Stimulated activated effector memory CD8-positive, alpha-beta T cell treated with anti-CD3 and anti-CD28 coated beads, Interleukin-12 subunit alpha, Interleukin-12 subunit beta, amount 100 ng/mL, for 72 hours (primary cell): Measurements from ENCODE around the gene MAML2.

Experiments
- ATAC-seq: fragments of 150-1000 bp; cut with Tn5 transposase; 2 replicates; pipeline ENCODE4 v1.10.0; 2021
- DNase-seq, 2 donors: peaks; one replicate each; pipeline ENCODE4 v3.0.0; 2021 to 2022; ENCODE audit warnings: low spot score in 2 of 2
- H3K27ac Mint-ChIP-seq: one replicate; pipeline ENCODE4 v1.8.0; 2022; ENCODE audit warnings: mild to moderate bottlenecking, mixed read lengths
- H3K36me3 Mint-ChIP-seq: one replicate; pipeline ENCODE4 v1.8.0; 2022; ENCODE audit warnings: mild to moderate bottlenecking, mixed read lengths
- H3K4me1 Mint-ChIP-seq: one replicate; pipeline ENCODE4 v1.8.0; 2022; ENCODE audit warnings: mixed read lengths
- H3K4me3 Mint-ChIP-seq: one replicate; pipeline ENCODE4 v1.8.0; 2022; ENCODE audit warnings: mild to moderate bottlenecking, mixed read lengths
- H3K9me3 Mint-ChIP-seq: one replicate; pipeline ENCODE4 v1.8.0; 2022; ENCODE audit warnings: mixed read lengths

MAML2 gene

GRCh38 chr11:96179905-96180304, 163.1 kb downstream of the MAML2 start:
- DNase-seq (no peak), ATAC-seq (no peak)
- Mint-ChIP-seq H3K27ac (no peak overlapping the region), H3K4me1 (peaks cover 26% of the 10 kb centered on the region), H3K36me3 (peaks cover 13% of the 10 kb centered on the region), H3K4me3 (no peak overlapping the region), H3K9me3 (no peaks in the 10 kb centered on the region)

GRCh38 chr11:96178887-96179279, 164.1 kb downstream of the MAML2 start:
- DNase-seq (no peak), ATAC-seq (no peak)
- Mint-ChIP-seq H3K4me3 (no peak overlapping the region), H3K27ac (no peak overlapping the region), H3K9me3 (no peaks in the 10 kb centered on the region), H3K4me1 (peaks cover 29% of the 10 kb centered on the region), H3K36me3 (peaks cover 13% of the 10 kb centered on the region)

GRCh38 chr11:96178049-96178886, 164.7 kb downstream of the MAML2 start:
- Mint-ChIP-seq H3K9me3 (no peaks in the 10 kb centered on the region), H3K4me1 (peaks cover 35% of the 10 kb centered on the region), H3K4me3 (no peak overlapping the region), H3K36me3 (peaks cover 13% of the 10 kb centered on the region), H3K27ac (no peak overlapping the region)
- DNase-seq, result no peak
- no peak for ATAC-seq

- ATAC-seq (no peak), DNase-seq (no peak)
These were observed 165.8 kb downstream of the MAML2 start for GRCh38 chr11:96177146-96177545.

GRCh38 chr11:96173906-96174305, 169.1 kb downstream of the MAML2 start:
- Mint-ChIP-seq H3K4me3 (no peak overlapping the region), H3K36me3 (peaks cover 13% of the 10 kb centered on the region), H3K4me1 (peaks cover 39% of the 10 kb centered on the region), H3K27ac (peak overlapping the region; percentile 43), H3K9me3 (no peaks in the 10 kb centered on the region)
- no peak for ATAC-seq
- DNase-seq, result no peak

More at GRCh38 chr11:96177146-96177545, 165.8 kb downstream of the MAML2 start:
- Mint-ChIP-seq H3K27ac (no peak overlapping the region), H3K36me3 (peaks cover 13% of the 10 kb centered on the region), H3K9me3 (no peaks in the 10 kb centered on the region), H3K4me3 (no peak overlapping the region), H3K4me1 (peaks cover 41% of the 10 kb centered on the region)

- Mint-ChIP-seq H3K9me3 (no peaks in the 10 kb centered on the region), H3K36me3 (peaks cover 11% of the 10 kb centered on the region), H3K27ac (peak overlapping the region; percentile 43), H3K4me3 (no peak overlapping the region), H3K4me1 (peaks cover 44% of the 10 kb centered on the region)
- ATAC-seq (no peak), DNase-seq (no peak)
These were observed 169.6 kb downstream of the MAML2 start for GRCh38 chr11:96173422-96173821.

GRCh38 chr11:96172604-96173003, 170.4 kb downstream of the MAML2 start:
- DNase-seq (no peak), ATAC-seq (no peak)
- Mint-ChIP-seq H3K4me1 (peaks cover 47% of the 10 kb centered on the region), H3K27ac (no peak overlapping the region), H3K9me3 (no peaks in the 10 kb centered on the region), H3K36me3 (peaks cover 5% of the 10 kb centered on the region), H3K4me3 (no peak overlapping the region)

- Mint-ChIP-seq H3K36me3 (no peaks in the 10 kb centered on the region), H3K27ac (no peak overlapping the region), H3K4me1 (peaks cover 55% of the 10 kb centered on the region), H3K4me3 (peak overlapping the region; percentile 41), H3K9me3 (no peaks in the 10 kb centered on the region)
- ATAC-seq (no peak), DNase-seq (no peak)
These were observed 173.7 kb downstream of the MAML2 start for GRCh38 chr11:96169250-96169649.

- Mint-ChIP-seq H3K36me3 (no peaks in the 10 kb centered on the region), H3K4me3 (peak overlapping the region; percentile 41), H3K9me3 (no peaks in the 10 kb centered on the region), H3K27ac (peak overlapping the region; percentile 36), H3K4me1 (peaks cover 50% of the 10 kb centered on the region)
- ATAC-seq, result peak; percentile 89
- DNase-seq, result peak in 1 of 2 donors; percentile 61
These were observed 174.4 kb downstream of the MAML2 start for GRCh38 chr11:96168623-96169022.

- H3K27ac Mint-ChIP-seq, result peak overlapping the region; percentile 26
- H3K9me3 Mint-ChIP-seq, result no peaks in the 10 kb centered on the region
- H3K36me3 Mint-ChIP-seq, result no peaks in the 10 kb centered on the region
- peaks cover 41% of the 10 kb centered on the region for H3K4me1 Mint-ChIP-seq
- no peak overlapping the region for H3K4me3 Mint-ChIP-seq
- ATAC-seq (no peak), DNase-seq (no peak)
These were observed 175.2 kb downstream of the MAML2 start for GRCh38 chr11:96167787-96168186.

GRCh38 chr11:96167203-96167758, 175.7 kb downstream of the MAML2 start:
- Mint-ChIP-seq H3K4me1 (peaks cover 40% of the 10 kb centered on the region), H3K9me3 (no peaks in the 10 kb centered on the region), H3K27ac (peak overlapping the region; percentile 26), H3K4me3 (no peak overlapping the region), H3K36me3 (no peaks in the 10 kb centered on the region)
- DNase-seq, result no peak
- no peak for ATAC-seq

- no peak overlapping the region for H3K4me3 Mint-ChIP-seq
- no peak for ATAC-seq
- DNase-seq, result no peak
- H3K36me3 Mint-ChIP-seq, result no peaks in the 10 kb centered on the region
- peak overlapping the region; percentile 18 for H3K27ac Mint-ChIP-seq
- H3K9me3 Mint-ChIP-seq, result no peaks in the 10 kb centered on the region
- peaks cover 23% of the 10 kb centered on the region for H3K4me1 Mint-ChIP-seq
These were observed 180.0 kb downstream of the MAML2 start for GRCh38 chr11:96162816-96163499.

- no peak for ATAC-seq
- Mint-ChIP-seq H3K27ac (no peak overlapping the region), H3K36me3 (no peaks in the 10 kb centered on the region), H3K9me3 (no peaks in the 10 kb centered on the region), H3K4me1 (peaks cover 24% of the 10 kb centered on the region), H3K4me3 (no peak overlapping the region)
- DNase-seq, result no peak
These were observed 181.5 kb downstream of the MAML2 start for GRCh38 chr11:96161307-96162089.

- Mint-ChIP-seq H3K4me3 (no peak overlapping the region), H3K36me3 (no peaks in the 10 kb centered on the region), H3K9me3 (no peaks in the 10 kb centered on the region), H3K27ac (no peak overlapping the region), H3K4me1 (peaks cover 27% of the 10 kb centered on the region)
- DNase-seq, result no peak
- no peak for ATAC-seq
These were observed 182.2 kb downstream of the MAML2 start for GRCh38 chr11:96160732-96161306.

GRCh38 chr11:96159968-96160367, 183.0 kb downstream of the MAML2 start:
- no peak overlapping the region for H3K27ac Mint-ChIP-seq

More at GRCh38 chr11:96159968-96160367, 183.0 kb downstream of the MAML2 start:
- Mint-ChIP-seq H3K9me3 (no peaks in the 10 kb centered on the region), H3K36me3 (no peaks in the 10 kb centered on the region), H3K4me1 (peaks cover 33% of the 10 kb centered on the region), H3K4me3 (no peak overlapping the region)
- ATAC-seq (no peak), DNase-seq (no peak)
